Measurements from ENCODE around the gene CBX8.

The CBX8 gene

GRCh38 chr17:79834565-79835469 is 37.9 kb upstream of the CBX8 start:
- peak in 3 of 4 experiments; percentile 35 to 39 (median 38) for DNase-seq

GRCh38 chr17:79833744-79834564 is 37.1 kb upstream of the CBX8 start:
- DNase-seq, result no peak

DNA sequence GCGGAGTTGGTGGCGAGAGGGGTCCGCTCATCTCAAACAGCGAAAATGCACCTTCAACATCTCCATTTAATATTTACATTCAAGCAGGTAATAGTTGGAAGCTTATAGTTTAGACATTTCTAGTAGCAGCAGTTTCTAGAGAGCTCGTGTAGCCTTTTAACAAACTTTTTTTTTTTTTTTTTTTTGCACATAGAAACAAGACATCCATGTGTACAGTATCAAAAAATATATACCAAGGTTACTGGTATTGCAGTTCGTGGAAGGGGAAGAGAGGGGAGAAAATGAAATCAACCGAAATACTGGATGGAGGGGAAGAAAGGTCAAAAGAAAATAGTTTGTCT is 36.2 kb upstream of the CBX8 start:
- no peak for DNase-seq

DNA sequence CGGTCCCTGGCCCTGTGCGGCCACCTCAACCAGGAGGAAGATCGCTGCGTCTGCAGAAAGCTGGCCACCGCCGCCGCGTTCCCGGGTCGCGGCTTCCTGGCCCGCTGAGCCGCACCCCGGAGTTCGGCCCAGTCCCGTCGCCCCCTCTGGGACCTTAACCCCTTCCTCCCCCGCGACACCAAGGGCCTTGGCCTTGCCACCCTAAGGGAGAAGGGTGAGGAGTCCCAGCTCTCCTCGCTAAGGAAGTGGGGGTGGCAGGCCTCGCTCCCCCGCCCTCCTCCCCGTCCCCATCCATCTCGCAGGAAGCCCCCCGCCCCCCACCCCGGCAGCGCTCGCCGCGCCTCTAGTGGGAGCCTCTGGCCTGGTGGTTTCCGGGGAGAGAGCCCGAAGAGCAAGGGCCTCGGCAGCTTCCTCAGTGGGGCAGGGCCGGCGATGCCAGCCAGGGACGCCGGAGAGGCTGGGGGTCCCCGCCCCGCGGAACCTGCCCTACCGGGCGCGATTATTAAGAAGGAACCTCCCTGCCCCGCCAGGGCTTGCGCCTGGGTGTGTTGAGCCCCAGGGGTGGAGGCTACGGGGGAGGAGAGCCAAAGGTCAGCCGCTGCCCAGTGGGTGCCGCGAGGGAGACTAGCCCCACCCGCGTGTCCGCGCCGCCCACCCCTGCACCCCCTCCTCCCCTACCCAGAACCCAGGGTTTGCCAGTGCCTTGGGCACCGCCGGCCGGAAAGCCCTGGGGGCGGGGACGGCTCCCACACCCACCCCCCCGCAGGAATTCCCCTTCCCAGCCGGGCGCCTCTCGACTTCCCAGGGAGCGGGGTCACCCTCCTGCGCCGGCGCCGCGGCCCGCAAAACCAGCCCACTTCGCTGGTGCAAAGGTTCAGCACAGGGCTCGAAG is 35.6 kb upstream of the CBX8 start:
- no peak for DNase-seq

- no peak for DNase-seq
Measured at GRCh38 chr17:79831265-79832217, 34.7 kb upstream of the CBX8 start.

DNA sequence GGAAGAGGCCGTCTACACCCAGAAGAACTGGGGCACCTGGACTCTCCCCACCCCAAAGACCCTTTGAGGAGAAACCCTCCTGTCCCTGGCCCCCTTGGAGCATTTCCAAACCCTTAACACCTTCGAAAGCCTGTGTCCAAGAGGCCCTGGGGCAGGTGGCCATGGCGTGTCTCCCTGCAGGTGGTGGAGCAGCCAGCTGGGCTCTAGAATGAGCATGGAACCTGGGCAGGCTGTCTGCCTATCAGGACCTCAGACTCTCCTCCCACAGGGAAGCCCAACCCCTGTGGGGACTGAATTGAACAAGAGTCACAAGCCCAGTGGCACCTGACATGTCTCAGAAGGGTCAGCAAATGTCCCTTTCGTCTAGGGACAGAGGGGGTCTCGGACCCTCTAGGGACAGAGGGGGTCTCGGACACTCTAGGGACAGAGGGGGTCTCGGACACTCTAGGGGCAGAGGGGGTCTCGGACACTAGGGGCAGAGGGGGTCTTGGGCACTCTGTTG is 33.9 kb upstream of the CBX8 start:
- no peak for DNase-seq

GRCh38 chr17:79830303-79830702 is 33.4 kb upstream of the CBX8 start:
- no peak for DNase-seq

- no peak for DNase-seq
Measured at GRCh38 chr17:79829457-79829856, 32.6 kb upstream of the CBX8 start.

- DNase-seq, result no peak
Measured at GRCh38 chr17:79829004-79829403, 32.1 kb upstream of the CBX8 start.

DNA sequence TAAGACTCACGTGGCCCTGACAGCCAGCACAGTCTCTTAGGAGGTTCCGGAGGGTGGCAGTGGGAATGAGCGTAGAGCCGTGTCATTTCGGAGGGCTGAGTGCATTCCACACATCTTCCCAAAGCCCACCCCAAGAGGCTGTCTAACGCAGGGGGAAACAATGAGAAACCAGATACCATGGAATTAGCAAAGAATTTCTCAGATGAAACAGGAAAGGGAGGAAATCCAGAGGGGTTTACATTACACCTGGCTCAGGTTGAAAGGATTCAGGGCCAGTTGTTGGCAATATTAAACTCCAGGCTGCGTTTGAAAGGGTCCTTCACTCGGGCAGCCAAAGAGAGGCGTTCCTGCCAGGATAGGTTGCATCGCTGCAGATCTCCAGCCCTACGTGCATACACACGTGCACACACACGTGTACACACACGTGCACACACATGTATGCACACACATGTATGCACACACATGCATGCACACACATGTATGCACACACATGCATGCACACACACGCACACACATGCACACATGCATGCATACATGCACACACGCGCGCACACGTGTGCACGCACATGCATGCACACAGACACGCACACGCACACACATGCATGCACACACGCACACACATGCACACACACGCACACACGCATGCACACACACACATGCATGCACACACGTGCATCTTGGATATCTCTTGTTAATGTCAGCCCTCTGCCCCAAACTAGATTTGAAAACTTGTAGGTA is 30.1 kb upstream of the CBX8 start:
- DNase-seq, result no peak

DNA sequence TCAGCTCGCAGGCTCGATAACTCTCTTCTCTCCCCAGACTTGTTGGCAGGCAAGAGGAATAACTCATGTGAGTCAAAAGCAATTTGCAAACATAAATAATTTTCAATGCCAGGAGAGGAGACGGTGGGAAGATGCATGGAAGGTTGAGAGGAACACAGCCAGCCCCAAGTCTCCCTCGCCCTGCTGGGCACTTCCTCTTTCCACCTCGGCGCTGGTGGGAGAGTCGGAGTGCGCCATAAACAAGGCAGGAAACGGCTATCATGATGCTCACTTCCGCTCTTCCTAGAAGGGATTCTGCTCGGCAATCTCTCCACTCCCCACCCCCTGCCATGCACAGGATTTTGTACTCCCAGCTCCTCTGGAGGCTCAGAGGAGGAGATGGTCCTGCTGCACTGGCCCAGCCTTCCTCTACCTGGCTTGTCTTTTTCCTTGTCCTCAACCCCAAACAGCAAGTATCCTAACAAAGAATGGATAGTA is 29.4 kb upstream of the CBX8 start:
- no peak for DNase-seq

- DNase-seq, result no peak
Measured at GRCh38 chr17:79825580-79825921, 28.7 kb upstream of the CBX8 start.

DNA sequence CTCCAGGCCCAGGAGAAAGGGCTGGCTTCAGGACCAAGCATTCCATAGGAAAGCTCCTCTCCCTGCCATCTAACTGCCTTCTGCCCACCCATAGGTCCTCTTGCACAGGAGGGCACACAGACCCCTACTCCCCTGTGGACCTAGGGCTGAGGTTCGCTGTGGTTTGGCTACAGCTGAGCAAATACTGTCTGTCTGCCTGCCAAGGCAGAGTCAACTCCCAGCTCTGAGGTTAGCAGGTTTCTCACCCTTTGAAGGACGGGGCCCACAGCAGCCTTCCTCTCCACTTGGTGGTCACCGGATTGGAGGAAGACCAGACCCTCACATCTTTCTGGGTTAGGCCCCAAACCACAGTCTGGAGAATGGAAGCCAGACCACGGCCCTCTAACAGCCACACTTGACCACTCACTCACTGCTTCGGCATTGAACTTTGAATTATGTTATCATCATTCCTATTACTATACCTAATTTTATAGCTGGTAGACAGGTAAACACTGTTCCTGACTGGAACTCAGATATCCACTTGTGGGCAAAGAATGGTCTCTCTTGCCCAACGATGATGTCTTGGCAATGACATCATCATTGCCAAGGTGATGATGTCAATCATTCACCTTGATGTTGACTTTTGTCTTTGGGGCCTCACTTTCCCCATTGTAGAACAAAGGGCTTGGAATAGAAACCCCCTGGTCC is 28.2 kb upstream of the CBX8 start:
- DNase-seq, result no peak

DNA sequence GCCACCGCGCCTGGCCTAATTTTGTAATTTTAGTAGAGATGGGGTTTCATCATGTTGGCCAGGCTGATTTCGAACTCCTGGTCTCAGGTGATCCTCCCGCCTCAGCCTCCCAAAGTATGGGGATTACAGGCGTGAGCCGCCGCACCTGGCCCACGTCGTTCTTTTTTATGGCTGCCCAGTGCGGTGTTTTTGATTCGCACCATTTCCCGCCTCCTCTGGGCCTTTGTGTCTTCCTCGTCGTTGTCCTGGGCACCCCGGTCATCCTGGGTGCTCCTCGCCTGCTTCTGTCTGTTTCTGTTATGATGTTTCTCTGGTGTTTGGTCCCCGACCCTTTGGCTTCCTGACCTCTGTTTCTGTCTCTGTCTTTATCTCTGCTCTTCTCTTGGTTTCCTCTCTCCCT is 27.4 kb upstream of the CBX8 start:
- no peak for DNase-seq

- no peak for DNase-seq
Measured at GRCh38 chr17:79822583-79823124, 25.8 kb upstream of the CBX8 start.

DNA sequence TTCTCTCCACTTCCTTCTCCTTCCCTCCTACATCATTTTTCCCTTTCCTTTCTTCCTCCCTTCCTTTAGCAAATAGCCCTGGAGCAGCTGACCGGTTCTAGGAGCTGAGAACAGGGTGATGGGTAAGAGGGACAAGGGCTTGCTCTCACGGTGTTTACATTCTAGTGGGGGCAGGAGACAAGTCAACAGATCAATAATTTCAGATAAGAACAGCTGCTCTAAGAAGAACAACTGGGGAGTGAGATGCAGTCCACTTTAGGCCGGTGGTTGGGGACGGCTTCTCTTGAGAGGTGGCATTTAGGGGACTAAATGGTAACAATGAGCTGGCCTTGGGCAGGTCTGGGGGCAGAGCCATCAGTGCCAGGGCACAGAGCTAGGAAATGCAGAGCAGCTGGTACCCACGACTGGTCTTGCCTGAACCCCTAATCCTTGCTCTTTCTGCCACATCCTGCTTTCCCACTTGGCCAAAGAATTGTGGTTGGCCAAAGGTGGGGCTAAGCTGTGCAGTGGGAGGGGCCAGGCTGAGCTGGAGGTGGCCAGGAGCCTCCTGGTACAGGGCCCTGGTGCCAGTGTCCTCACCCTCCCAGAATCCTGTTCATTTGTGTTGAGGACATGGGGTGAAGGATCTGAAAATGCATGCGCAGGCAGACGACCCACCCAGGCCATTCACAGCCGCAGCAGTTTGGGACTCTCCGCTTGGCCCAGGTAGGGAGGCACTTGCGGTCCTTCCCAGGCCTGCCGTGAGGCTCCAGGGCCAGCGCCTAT is 24.6 kb upstream of the CBX8 start:
- DNase-seq, result no peak

DNA sequence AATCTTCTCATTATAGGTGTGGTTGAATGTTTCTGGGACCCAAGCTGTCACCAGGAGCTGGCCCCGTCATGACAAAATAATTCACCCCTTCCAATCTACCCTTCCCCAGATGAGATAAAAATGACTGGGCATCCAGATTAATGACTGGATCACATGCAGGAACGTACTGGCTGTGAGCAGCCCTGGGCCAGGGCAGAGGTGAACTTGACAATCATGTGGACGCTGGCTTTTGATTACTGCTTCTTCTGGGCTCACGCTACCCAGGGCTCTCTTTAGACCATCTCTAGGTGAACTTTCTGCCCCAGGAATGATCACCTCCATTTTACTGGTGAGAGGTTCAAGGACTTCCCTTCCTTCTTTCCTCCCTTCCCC is 24.1 kb upstream of the CBX8 start:
- no peak for DNase-seq

GRCh38 chr17:79819534-79820276 is 22.8 kb upstream of the CBX8 start:
- DNase-seq, result no peak

DNA sequence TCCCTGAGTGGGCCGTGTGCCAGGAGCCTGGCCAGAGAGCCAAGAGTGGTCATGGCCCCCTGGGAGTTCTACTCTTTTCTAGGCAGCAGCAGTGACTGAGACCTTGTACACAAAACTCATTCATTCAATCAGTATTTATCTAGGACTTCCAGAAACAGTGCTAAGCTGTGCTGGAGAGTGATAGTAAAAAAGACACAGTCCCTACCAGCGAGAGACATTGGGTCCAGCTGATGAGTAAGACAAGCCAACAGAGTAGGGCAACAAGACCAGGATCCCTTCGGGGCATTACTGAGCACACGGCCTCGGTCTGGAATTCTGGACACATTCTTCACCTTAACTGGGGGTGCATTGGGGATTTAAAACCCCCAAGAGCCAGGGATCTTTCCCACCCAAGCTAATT is 22.2 kb upstream of the CBX8 start:
- DNase-seq, result no peak

Measured in activated naive CD4-positive, alpha-beta T cell (primary cell).